Measurements from ENCODE around the gene MTUS2.

Gene MTUS2

GRCh38 chr13:29260684-29261083, 440.5 kb downstream of the MTUS2 start:
- no peak for DNase-seq

- no peak for DNase-seq
Measured at GRCh38 chr13:29266261-29266660, 446.1 kb downstream of the MTUS2 start.

DNA sequence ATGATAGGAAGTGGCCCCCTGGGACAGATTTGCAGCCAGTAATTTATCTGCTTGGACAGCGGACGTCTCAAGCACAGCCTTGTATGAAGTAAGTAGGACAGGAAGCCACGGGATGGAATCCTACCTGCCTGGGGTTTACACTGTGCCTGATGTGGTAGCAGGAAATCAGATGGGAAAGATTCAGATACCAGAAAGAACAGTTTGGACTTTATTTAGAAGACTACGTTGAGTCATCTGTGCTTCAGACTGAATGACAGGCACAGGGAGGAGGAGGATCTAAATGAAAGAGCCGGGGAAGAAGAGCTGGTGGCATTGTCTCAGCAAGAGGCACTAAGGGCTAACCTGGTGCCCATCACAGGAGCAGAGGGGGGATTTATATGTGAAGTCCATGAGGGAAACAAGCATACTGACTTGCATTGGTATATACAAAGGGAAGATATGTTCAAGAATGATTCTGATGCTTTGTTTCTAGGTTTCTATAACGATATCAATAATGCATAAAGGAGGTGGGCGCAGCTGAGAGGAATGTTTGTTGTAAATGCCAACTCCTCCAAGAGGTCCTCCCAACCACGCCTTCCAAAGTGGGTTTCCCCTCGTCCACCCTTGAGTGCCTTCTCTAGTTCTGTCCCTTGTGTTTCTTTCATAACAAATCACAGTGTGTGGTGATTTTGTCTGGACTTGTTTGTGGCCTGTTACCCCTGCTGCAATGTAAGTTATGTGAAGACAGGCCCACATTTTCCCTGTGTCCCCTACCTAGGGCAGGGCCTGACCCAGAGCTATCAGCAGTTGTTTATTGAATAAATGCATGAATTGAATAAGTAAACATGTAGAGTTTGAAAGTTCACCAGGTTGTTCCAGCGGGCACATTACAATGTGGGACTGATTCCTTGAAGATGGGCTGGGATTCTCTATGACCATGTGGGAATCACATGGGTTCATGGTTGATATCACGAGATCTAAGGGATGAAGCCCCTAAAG, 446.9 kb downstream of the MTUS2 start:
- no peak for DNase-seq

DNA sequence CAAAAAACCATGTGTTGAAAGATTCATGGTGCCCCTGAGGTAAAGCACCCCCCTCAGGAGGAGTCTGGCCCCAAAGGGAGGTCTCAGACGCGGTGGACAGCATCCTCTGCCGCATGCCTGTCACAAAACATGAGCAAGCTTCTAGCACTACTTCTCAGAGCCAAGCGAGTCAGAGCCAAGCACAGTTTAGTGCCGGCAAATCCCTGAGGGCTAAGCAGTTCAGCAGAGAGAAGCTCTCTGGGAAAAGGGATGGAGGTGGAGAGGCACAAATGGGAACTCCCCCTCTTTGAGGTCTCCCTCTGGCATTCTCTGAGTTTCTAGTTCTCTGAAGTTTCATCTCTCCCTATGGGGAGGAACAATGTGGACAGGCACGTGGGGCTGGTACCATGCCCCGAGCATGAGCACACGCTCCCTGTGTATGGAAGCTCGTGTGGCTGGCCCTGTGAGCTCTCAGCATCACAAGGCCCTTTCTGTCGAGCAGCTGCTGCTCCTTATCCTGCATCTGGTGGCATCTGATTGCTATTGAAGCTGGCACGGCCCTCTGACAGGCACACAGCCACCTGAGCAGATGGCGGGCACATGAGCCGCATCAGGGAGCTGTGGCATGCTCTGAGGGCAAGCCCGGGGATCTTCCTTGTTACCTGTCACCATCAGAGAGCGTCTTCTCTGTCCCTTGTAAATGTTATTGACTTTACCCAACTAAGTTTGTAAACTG, 450.3 kb downstream of the MTUS2 start:
- no peak for DNase-seq

GRCh38 chr13:29271606-29272005, 451.5 kb downstream of the MTUS2 start:
- DNase-seq: no peak

GRCh38 chr13:29279356-29280254, 459.5 kb downstream of the MTUS2 start:
- no peak for DNase-seq

GRCh38 chr13:29281932-29282495, 461.9 kb downstream of the MTUS2 start:
- no peak for DNase-seq

GRCh38 chr13:29284726-29285125, 464.6 kb downstream of the MTUS2 start:
- no peak for DNase-seq

DNA sequence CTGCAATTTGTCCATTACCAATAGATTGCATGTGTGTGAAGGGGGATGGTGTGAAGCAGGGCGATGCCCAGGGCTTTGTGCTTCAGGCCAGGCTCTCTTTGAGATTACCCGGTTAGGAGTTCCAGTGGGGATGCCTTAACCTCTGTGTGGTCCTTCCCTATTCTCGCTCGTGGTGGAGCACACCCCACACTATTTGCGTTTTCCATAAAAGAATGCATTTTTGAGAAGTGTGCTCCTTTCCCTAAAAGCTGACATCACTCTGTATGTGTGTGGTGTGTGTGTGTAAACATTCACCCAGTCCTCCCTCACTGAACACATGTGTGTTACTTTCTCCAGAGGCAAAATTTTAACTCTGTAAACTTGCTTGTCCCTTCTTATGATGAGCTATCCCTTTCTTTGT, 467.1 kb downstream of the MTUS2 start:
- DNase-seq: no peak

- no peak for DNase-seq
Measured at GRCh38 chr13:29292045-29292444, 471.9 kb downstream of the MTUS2 start.

GRCh38 chr13:29294821-29295220, 474.7 kb downstream of the MTUS2 start:
- no peak for DNase-seq

GRCh38 chr13:29301027-29301426, 480.9 kb downstream of the MTUS2 start:
- DNase-seq: no peak

DNA sequence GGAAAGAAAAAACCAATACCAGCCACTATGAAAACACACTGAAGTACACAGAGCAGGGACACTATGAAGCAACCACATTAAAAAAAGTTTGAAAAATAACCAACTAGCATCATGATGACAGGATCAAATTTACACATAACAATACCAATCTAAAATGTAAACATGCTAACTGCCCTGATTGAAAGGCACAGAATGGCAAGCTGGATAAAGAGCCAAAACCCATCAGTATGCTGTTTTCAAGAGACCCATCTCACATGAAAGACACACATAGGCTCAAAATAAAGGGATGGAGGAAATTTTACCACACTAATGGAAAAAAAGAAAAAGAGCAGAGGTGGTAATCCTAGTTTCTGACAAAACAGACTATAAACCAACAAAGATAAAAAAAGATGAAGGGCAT, 484.0 kb downstream of the MTUS2 start:
- DNase-seq: no peak

GRCh38 chr13:29310806-29311205, 490.7 kb downstream of the MTUS2 start:
- DNase-seq: peak in 1 of 2 donors; percentile 55

- no peak for DNase-seq
Measured at GRCh38 chr13:29315847-29316246, 495.7 kb downstream of the MTUS2 start.

GRCh38 chr13:29317828-29318227, 497.7 kb downstream of the MTUS2 start:
- no peak for DNase-seq

DNA sequence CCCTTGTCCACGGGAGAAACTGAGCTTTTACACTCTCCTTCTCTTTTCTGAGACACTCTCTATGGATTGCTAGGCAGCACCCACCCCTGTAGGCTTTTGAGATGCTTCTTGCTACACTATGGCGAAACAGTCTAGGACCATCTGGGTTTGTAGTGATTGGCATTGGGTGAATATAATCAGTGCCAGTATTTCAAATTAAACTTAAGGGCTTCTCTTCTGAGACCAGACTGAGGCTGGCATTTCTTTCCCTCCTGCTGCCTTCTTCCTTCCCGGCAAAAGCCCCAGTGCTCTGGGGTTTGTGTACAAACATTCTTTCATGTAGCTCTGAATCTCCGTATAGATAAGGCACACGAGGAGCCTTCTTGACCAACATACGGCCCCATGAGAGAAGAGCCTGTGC, 498.6 kb downstream of the MTUS2 start:
- DNase-seq: no peak

GRCh38 chr13:29319451-29319850, 499.3 kb downstream of the MTUS2 start:
- DNase-seq: no peak

- no peak for DNase-seq
Measured at GRCh38 chr13:29323954-29324353, 503.8 kb downstream of the MTUS2 start.

- no peak for DNase-seq
Measured at GRCh38 chr13:29324601-29325000, 504.5 kb downstream of the MTUS2 start.

DNA sequence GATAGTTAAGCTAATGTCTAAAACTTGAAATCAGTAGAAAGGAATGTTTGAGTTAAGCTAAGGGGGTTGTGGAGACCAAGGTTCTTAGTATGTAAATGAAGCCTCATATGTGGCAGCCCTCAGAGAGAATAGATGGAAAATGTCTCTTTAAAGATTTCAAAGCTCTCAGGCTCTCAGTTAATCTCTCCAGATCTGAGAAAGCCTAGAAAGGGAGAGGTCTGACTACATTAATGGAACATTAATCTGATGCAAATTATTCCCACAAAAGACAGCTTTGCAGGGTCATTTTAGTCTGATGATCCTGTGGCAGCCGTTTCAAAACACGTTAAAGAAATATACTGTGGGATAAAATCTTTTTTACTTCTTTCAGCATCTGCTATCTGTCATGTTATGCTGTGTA, 508.4 kb downstream of the MTUS2 start:
- DNase-seq: no peak

GRCh38 chr13:29336356-29336755, 516.2 kb downstream of the MTUS2 start:
- no peak for DNase-seq

All from hippocampal formation (tissue), 2 donors.